T1000 (cell line): Measurements from ENCODE around the gene CPEB3.

Source experiments
- DNase-seq: peaks from one replicate; lab custom pipeline; 2025; ENCODE audit warnings: mixed read lengths; lab: John Stamatoyannopoulos, UW

Gene CPEB3

GRCh38 chr10:92102601-92103213 is 188.2 kb downstream of the CPEB3 start:
- DNase-seq = no peak

GRCh38 chr10:92094960-92095359 is 195.9 kb downstream of the CPEB3 start:
- DNase-seq = no peak

GRCh38 chr10:92091965-92092364 is 198.9 kb downstream of the CPEB3 start:
- DNase-seq = no peak

GRCh38 chr10:92087750-92088395 is 203.0 kb downstream of the CPEB3 start:
- DNase-seq = peak; percentile 61

GRCh38 chr10:92082583-92083280 is 208.1 kb downstream of the CPEB3 start:
- no peak for DNase-seq

GRCh38 chr10:92081641-92082040 is 209.2 kb downstream of the CPEB3 start:
- no peak for DNase-seq

- no peak for DNase-seq
Observed at GRCh38 chr10:92080244-92080643, 210.6 kb downstream of the CPEB3 start.

- DNase-seq = no peak
Observed at GRCh38 chr10:92079003-92079402, 211.9 kb downstream of the CPEB3 start.

- DNase-seq = no peak
Observed at GRCh38 chr10:92076722-92077121, 214.2 kb downstream of the CPEB3 start.

- DNase-seq = no peak
Observed at GRCh38 chr10:92075829-92076228, 215.0 kb downstream of the CPEB3 start.

GRCh38 chr10:92074126-92074887 is 216.6 kb downstream of the CPEB3 start:
- DNase-seq = no peak

GRCh38 chr10:92068900-92069299 is 222.0 kb downstream of the CPEB3 start:
- DNase-seq = no peak

GRCh38 chr10:92066386-92066785 is 224.5 kb downstream of the CPEB3 start:
- DNase-seq = no peak

- no peak for DNase-seq
Observed at GRCh38 chr10:92064506-92064905, 226.4 kb downstream of the CPEB3 start.

GRCh38 chr10:92062273-92062672 is 228.6 kb downstream of the CPEB3 start:
- DNase-seq = no peak

- no peak for DNase-seq
Observed at GRCh38 chr10:92054807-92055206, 236.1 kb downstream of the CPEB3 start.

GRCh38 chr10:92052741-92053140 is 238.1 kb downstream of the CPEB3 start:
- no peak for DNase-seq

- no peak for DNase-seq
Observed at GRCh38 chr10:92052088-92052487, 238.8 kb downstream of the CPEB3 start.

GRCh38 chr10:92047215-92047614 is 243.7 kb downstream of the CPEB3 start:
- no peak for DNase-seq

GRCh38 chr10:92045641-92046106 is 245.2 kb downstream of the CPEB3 start:
- no peak for DNase-seq

GRCh38 chr10:92042541-92042940 is 248.3 kb downstream of the CPEB3 start:
- no peak for DNase-seq

- no peak for DNase-seq
Observed at GRCh38 chr10:92038949-92039348, 251.9 kb downstream of the CPEB3 start.
